Glomerular visceral epithelial cell (primary cell): ENCODE measurements around the gene PMPCB.
A peak's percentile ranks its signal among the peaks of the same experiment; 100 is the strongest.
"Not testable (repeated sequence)": the region's sequence is repeated elsewhere in the genome, so short reads cannot be mapped to it uniquely, and the experiment has no call there.

Source experiments
- DNase-seq: peaks from one replicate; pipeline ENCODE4 v3.0.0-alpha.2; 2016; ENCODE audit errors: extremely low spot score

Gene PMPCB

GRCh38 chr7:103296901-103297836, at the start of gene PMPCB:
TSS of gene PMPCB (plus strand) at chr7:103297435. CDS start at chr7:103297460, 25 bp downstream.
- DNase-seq: peak; percentile 91

GRCh38 chr7:103253699-103254506, 43.3 kb upstream of the PMPCB start:
- not testable (repeated sequence) for DNase-seq

GRCh38 chr7:103264054-103264453, 33.2 kb upstream of the PMPCB start:
- DNase-seq: not testable (repeated sequence)

- not testable (repeated sequence) for DNase-seq
These were observed 31.0 kb upstream of the PMPCB start for GRCh38 chr7:103266229-103266628.

GRCh38 chr7:103273374-103273773, 23.9 kb upstream of the PMPCB start:
- not testable (repeated sequence) for DNase-seq

GRCh38 chr7:103274867-103275266, 22.4 kb upstream of the PMPCB start:
- not testable (repeated sequence) for DNase-seq

- not testable (repeated sequence) for DNase-seq
These were observed 19.0 kb upstream of the PMPCB start for GRCh38 chr7:103278195-103278594.

- peak; percentile 42 for DNase-seq
These were observed 17.6 kb upstream of the PMPCB start for GRCh38 chr7:103279636-103279962.

GRCh38 chr7:103279963-103280802, 17.1 kb upstream of the PMPCB start:
- DNase-seq: peak; percentile 82

- peak; percentile 8 for DNase-seq
These were observed 16.5 kb upstream of the PMPCB start for GRCh38 chr7:103280803-103281155.

- DNase-seq: not testable (repeated sequence)
These were observed 14.3 kb upstream of the PMPCB start for GRCh38 chr7:103282802-103283427.

- DNase-seq: no peak
These were observed 5.1 kb upstream of the PMPCB start for GRCh38 chr7:103292122-103292521.

- no peak for DNase-seq
These were observed 3.7 kb upstream of the PMPCB start for GRCh38 chr7:103293526-103293925.

GRCh38 chr7:103297837-103298179, 573 bp downstream of the PMPCB start:
- no peak for DNase-seq

- DNase-seq: no peak
These were observed 2.4 kb downstream of the PMPCB start for GRCh38 chr7:103299660-103300059.

GRCh38 chr7:103301441-103301840, 4.2 kb downstream of the PMPCB start:
- no peak for DNase-seq

- no peak for DNase-seq
These were observed 10.4 kb downstream of the PMPCB start for GRCh38 chr7:103307503-103308231.

GRCh38 chr7:103314852-103315251, 17.6 kb downstream of the PMPCB start:
- no peak for DNase-seq

- no peak for DNase-seq
These were observed 19.2 kb downstream of the PMPCB start for GRCh38 chr7:103316380-103316941.

- no peak for DNase-seq
These were observed 19.8 kb downstream of the PMPCB start for GRCh38 chr7:103317009-103317408.
